Neural crest cell (in vitro differentiated cells): ENCODE results near the gene CCDC190. TPM values are rescaled to one million over a fixed set of nuclear protein-coding genes. Genes with fewer than 3 reads are reported as not detected.
A peak's percentile ranks its signal among the peaks of the same experiment; 100 is the strongest.

Source experiments
- DNase-seq: peaks from one replicate; pipeline ENCODE4 v3.0.0; 2021; ENCODE audit warnings: low read depth, mixed read lengths, low spot score
- H3K27ac Mint-ChIP-seq: one replicate; pipeline ENCODE4 v1.8.0; 2021; ENCODE audit warnings: mild to moderate bottlenecking, mixed read lengths; ENCODE audit not compliant: unreplicated experiment
- H3K27me3 Mint-ChIP-seq: 2 replicates; pipeline ENCODE4 v1.8.0; 2021; ENCODE audit warnings: low read depth, mild to moderate bottlenecking, mixed read lengths
- H3K36me3 Mint-ChIP-seq: 2 replicates; pipeline ENCODE4 v1.8.0; 2021; ENCODE audit warnings: low read depth, mild to moderate bottlenecking, mixed read lengths
- H3K4me1 Mint-ChIP-seq: 2 replicates; pipeline ENCODE4 v1.8.0; 2021; ENCODE audit warnings: mixed read lengths
- H3K4me3 Mint-ChIP-seq: one replicate; pipeline ENCODE4 v1.8.0; 2021; ENCODE audit warnings: mild to moderate bottlenecking, mixed read lengths
- H3K9me3 Mint-ChIP-seq: 2 replicates; pipeline ENCODE4 v1.8.0; 2021; ENCODE audit warnings: mixed read lengths
- CTCF ChIP-seq: fragments of 200-600 bp; sonication (generic); conservative IDR thresholded peaks from 2 replicates; pipeline ENCODE4 v1.5.0; 2021; ENCODE audit warnings: antibody characterized with exemption, mild to moderate bottlenecking
- total RNA-seq: library from RNA; stranded (reverse); gene quantifications from 2 replicates; pipeline ENCODE4 v1.2.1, GENCODE V29; 2021

The CCDC190 gene
- total RNA-seq, 1 donor from 2014 or later, result not detected

GRCh38 chr1:162868972-162869371, 8.0 kb upstream of the CCDC190 start:
- Mint-ChIP-seq H3K27ac (no peak overlapping the region), H3K27me3 (peaks cover 12% of the 10 kb centered on the region), H3K4me3 (no peak overlapping the region), H3K4me1 (no peaks in the 10 kb centered on the region), H3K9me3 (peaks cover 20% of the 10 kb centered on the region), H3K36me3 (peaks cover 12% of the 10 kb centered on the region)
- no peak for DNase-seq
- no peak for TF ChIP-seq CTCF

GRCh38 chr1:162861625-162862024, 650 bp upstream of the CCDC190 start:
- Mint-ChIP-seq H3K4me3 (no peak overlapping the region), H3K9me3 (no peaks in the 10 kb centered on the region), H3K36me3 (no peaks in the 10 kb centered on the region), H3K27ac (peak overlapping the region; percentile 65), H3K27me3 (no peaks in the 10 kb centered on the region), H3K4me1 (peaks cover 4% of the 10 kb centered on the region)
- DNase-seq, result no peak
- TF ChIP-seq CTCF, result no peak

GRCh38 chr1:162859191-162859590, 1.8 kb downstream of the CCDC190 start:
- no peak for TF ChIP-seq CTCF
- H3K27ac Mint-ChIP-seq, result no peak overlapping the region
- no peaks in the 10 kb centered on the region for H3K27me3 Mint-ChIP-seq
- H3K9me3 Mint-ChIP-seq, result no peaks in the 10 kb centered on the region
- no peak for DNase-seq
- no peak overlapping the region for H3K4me3 Mint-ChIP-seq
- peaks cover 4% of the 10 kb centered on the region for H3K4me1 Mint-ChIP-seq
- no peaks in the 10 kb centered on the region for H3K36me3 Mint-ChIP-seq

- no peak for TF ChIP-seq CTCF
- Mint-ChIP-seq H3K36me3 (no peaks in the 10 kb centered on the region), H3K27me3 (no peaks in the 10 kb centered on the region), H3K9me3 (no peaks in the 10 kb centered on the region), H3K4me3 (no peak overlapping the region), H3K27ac (no peak overlapping the region), H3K4me1 (peaks cover 4% of the 10 kb centered on the region)
- DNase-seq, result no peak
Measured at GRCh38 chr1:162857850-162858249, 3.1 kb downstream of the CCDC190 start.

- DNase-seq, result no peak
- no peak for TF ChIP-seq CTCF
- Mint-ChIP-seq H3K27ac (no peak overlapping the region), H3K27me3 (no peaks in the 10 kb centered on the region), H3K4me1 (peaks cover 2% of the 10 kb centered on the region), H3K9me3 (no peaks in the 10 kb centered on the region), H3K4me3 (no peak overlapping the region), H3K36me3 (no peaks in the 10 kb centered on the region)
Measured at GRCh38 chr1:162856260-162856659, 4.7 kb downstream of the CCDC190 start.
